Ascending aorta (tissue), 2 donors: ENCODE measurements around the gene COL1A2. TPM values are rescaled to one million over a fixed set of nuclear protein-coding genes. Genes with fewer than 3 reads are reported as not detected.

Experiments used
- DNase-seq, 2 donors: peaks; one replicate each; pipeline ENCODE4 v3.0.0-alpha.2; 2019; ENCODE audit warnings: low spot score in 2 of 2
- H3K27ac ChIP-seq, 2 donors: fragments of 200-600 bp; sonication (generic); one replicate each; pipeline ENCODE4 v1.5.1; 2016 to 2017; ENCODE audit warnings: mild to moderate bottlenecking in 1 of 2
- H3K27me3 ChIP-seq: fragments of 200-600 bp; sonication (generic); one replicate; pipeline ENCODE4 v1.5.1; 2017
- H3K36me3 ChIP-seq, 2 donors: fragments of 200-600 bp; sonication (generic); one replicate each; pipeline ENCODE4 v1.5.1; 2016
- H3K4me1 ChIP-seq, 2 donors: fragments of 200-600 bp; sonication (generic); one replicate each; pipeline ENCODE4 v1.5.1; 2016 to 2017; ENCODE audit warnings: mild to moderate bottlenecking in 1 of 2
- H3K4me3 ChIP-seq, 2 donors: fragments of 200-600 bp; sonication (generic); one replicate each; pipeline ENCODE4 v1.5.1; 2016 to 2017; ENCODE audit warnings: mild to moderate bottlenecking in 1 of 2
- H3K9me3 ChIP-seq, 2 donors: fragments of 200-600 bp; sonication (generic); one replicate each; pipeline ENCODE4 v1.5.1; 2016
- intact Hi-C: fragments of 100-400 bp; cut with DNase I; formaldehyde crosslinking; loops from one replicate; pipeline ENCODE4 v1.15.1; 2023
- total RNA-seq: library from RNA; depleted of rRNA; stranded (reverse); fragments of >200 nt; gene quantifications from one replicate; pipeline ENCODE4 v1.1.0, GENCODE V29; 2016
- TF ChIP-seq, protein P1 (sequence below), 3 experiments: fragments of 200-600 bp in 2 of 3; fragments of 450-650 bp in 1 of 3; sonication (generic) in 2 of 3; IDR thresholded peaks; one replicate each; pipeline ENCODE4 v1.5.1; 2016 to 2019; ENCODE audit warnings: antibody characterized with exemption in 3 of 3, mild to moderate bottlenecking in 1 of 3, moderate library complexity in 1 of 3

The COL1A2 gene
- total RNA-seq, 1 donor from 2014 or later = 692 TPM

DNA sequence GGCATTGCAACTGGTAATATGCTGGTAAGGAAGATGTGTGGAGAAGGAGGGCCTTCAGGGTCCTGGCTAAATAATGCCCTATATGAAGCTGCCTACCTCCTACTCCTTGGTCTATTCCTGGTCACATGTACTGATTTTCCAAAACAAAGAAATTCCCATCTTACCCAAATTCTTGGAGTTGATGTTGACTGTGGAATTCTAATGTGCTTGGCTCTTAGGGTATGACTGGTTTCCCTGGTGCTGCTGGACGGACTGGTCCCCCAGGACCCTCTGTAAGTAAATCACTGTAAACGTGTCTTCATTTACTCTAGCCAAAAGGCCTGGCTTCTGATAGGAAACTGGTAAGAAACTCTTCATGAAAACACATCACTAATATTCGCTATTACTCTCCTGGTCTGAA is 27.0 kb downstream of the COL1A2 start:
- intact Hi-C loops = no loop called here
- Histone ChIP-seq H3K4me3 (no peak overlapping the region), H3K4me1 (peaks cover 0 to 5% of the 10 kb centered on the region in 2 donors), H3K27me3 (no peaks in the 10 kb centered on the region), H3K36me3 (peaks cover 87 to 100% of the 10 kb centered on the region in 2 donors), H3K9me3 (no peaks in the 10 kb centered on the region), H3K27ac (peak overlapping the region; percentile 13 to 50)
- TF ChIP-seq, protein P1, sequence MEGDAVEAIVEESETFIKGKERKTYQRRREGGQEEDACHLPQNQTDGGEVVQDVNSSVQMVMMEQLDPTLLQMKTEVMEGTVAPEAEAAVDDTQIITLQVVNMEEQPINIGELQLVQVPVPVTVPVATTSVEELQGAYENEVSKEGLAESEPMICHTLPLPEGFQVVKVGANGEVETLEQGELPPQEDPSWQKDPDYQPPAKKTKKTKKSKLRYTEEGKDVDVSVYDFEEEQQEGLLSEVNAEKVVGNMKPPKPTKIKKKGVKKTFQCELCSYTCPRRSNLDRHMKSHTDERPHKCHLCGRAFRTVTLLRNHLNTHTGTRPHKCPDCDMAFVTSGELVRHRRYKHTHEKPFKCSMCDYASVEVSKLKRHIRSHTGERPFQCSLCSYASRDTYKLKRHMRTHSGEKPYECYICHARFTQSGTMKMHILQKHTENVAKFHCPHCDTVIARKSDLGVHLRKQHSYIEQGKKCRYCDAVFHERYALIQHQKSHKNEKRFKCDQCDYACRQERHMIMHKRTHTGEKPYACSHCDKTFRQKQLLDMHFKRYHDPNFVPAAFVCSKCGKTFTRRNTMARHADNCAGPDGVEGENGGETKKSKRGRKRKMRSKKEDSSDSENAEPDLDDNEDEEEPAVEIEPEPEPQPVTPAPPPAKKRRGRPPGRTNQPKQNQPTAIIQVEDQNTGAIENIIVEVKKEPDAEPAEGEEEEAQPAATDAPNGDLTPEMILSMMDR (IDR thresholded peaks at IDR 0.05) = no peak
- DNase-seq = no peak

DNA sequence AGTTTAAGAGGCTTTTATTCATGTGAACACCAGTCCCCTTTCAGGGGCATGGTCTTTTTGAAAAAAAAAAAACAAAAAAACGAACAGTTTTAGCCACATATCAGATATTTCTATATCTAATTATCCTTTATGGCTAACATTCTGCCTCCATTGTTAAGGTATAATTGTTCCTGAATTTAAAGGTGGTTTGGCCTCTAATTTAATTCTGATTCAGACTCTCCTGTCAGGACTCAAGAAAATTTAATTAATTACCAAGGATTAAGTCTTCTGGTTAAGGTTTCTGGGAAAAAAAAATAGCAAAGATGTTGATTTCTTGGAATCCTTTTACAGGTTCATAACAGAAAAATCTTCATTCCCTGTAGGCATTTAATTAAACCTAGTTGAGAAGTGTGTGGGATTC is 27.4 kb downstream of the COL1A2 start:
- DNase-seq = no peak
- Histone ChIP-seq H3K9me3 (no peaks in the 10 kb centered on the region), H3K4me3 (no peak overlapping the region), H3K4me1 (peaks cover 0 to 5% of the 10 kb centered on the region in 2 donors), H3K27ac (peak overlapping the region; percentile 13 to 42), H3K36me3 (peaks cover 89 to 100% of the 10 kb centered on the region in 2 donors), H3K27me3 (no peaks in the 10 kb centered on the region)
- TF ChIP-seq, protein P1 (IDR thresholded peaks at IDR 0.05) = no peak
- intact Hi-C loops = no loop called here

DNA sequence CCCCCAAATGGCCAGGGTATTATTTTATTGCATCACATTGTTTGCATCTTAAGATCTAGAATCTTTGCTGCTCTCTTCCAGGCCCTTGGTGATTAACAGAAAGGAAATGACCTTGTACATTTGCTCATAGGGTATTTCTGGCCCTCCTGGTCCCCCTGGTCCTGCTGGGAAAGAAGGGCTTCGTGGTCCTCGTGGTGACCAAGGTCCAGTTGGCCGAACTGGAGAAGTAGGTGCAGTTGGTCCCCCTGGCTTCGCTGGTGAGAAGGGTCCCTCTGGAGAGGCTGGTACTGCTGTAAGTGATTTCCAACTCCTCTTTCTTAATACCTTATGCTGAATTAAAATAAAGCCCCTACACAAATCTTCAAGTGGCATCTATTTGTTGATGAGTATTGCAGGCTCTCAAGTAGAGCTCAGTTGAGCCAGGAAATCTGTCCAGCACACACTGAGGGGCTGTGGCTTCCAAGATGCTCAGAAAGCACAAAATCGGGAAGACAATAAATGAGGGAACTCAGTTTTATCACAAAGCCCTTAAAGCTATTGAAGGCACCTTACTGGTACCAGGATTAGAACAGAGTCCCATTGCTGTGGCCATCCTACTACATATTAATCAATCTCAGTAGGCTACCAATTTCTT is 28.2 kb downstream of the COL1A2 start:
- Histone ChIP-seq H3K4me3 (no peak overlapping the region), H3K9me3 (no peaks in the 10 kb centered on the region), H3K4me1 (peaks cover 0 to 5% of the 10 kb centered on the region in 2 donors), H3K27ac (peak overlapping the region; percentile 42 to 73), H3K27me3 (no peaks in the 10 kb centered on the region), H3K36me3 (peaks cover 89 to 100% of the 10 kb centered on the region in 2 donors)
- no peak for DNase-seq
- intact Hi-C loops = no loop called here
- TF ChIP-seq, protein P1 (IDR thresholded peaks at IDR 0.05) = no peak

DNA sequence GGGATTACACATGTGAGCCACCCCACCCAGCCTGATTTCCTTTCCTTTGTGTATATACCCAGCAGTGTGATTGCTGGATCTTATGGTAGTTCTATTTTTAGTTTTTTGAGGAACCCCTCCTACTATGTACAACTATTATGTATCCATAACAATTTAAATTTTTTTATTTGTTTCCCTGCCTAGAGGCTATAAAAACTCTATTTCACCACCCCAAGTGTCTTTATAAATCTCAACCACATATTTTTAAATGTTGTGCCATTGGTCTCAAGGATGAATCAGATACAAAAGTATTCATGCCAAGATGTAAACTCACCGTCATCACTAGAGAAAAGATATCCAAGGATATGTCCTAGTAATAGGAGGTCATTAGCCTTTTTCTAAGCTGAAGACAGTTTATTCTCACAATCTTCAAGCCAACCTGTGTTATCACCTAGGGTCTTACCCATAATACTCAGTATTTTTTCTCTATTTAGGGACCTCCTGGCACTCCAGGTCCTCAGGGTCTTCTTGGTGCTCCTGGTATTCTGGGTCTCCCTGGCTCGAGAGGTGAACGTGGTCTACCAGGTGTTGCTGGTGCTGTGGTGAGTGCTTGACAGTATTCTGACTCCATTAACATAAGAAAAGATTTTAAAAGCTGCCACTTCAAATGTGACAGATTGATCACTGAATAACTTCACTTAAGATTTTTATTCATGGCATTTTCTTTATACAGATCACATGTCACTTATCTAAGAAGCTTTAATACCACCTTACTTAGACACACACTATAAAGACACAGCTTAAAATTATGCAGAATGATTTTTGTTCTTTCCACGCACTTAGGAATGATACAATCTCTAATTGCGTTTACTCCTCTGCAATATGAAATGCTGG is 29.4 kb downstream of the COL1A2 start:
- no peak for DNase-seq
- H3K27ac ChIP-seq = peak overlapping the region; percentile 42 to 73
- H3K4me3 ChIP-seq = no peak overlapping the region
- peaks cover 89 to 98% of the 10 kb centered on the region in 2 donors for H3K36me3 ChIP-seq
- H3K4me1 ChIP-seq = peaks cover 0 to 5% of the 10 kb centered on the region in 2 donors
- H3K27me3 ChIP-seq = no peaks in the 10 kb centered on the region
- no peaks in the 10 kb centered on the region for H3K9me3 ChIP-seq
- TF ChIP-seq, protein P1 (IDR thresholded peaks at IDR 0.05) = no peak
- intact Hi-C loops = no loop called here

DNA sequence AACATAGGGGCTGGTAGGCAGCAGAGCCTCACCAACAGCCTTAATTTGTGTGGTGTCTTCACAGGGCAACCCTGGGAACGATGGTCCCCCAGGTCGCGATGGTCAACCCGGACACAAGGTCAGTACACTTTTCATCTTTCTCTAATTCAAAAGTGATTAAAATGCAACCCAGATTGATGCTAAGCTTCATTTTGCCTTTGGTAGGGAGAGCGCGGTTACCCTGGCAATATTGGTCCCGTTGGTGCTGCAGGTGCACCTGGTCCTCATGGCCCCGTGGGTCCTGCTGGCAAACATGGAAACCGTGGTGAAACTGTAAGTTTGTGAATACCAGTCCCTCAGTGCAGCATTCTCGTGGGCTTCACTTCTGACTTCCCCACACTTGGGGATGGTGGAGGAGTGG is 30.9 kb downstream of the COL1A2 start:
- Histone ChIP-seq H3K36me3 (peaks cover 84 to 98% of the 10 kb centered on the region in 2 donors), H3K27ac (peak overlapping the region in 1 of 2 donors; percentile 32), H3K27me3 (no peaks in the 10 kb centered on the region), H3K4me3 (no peak overlapping the region), H3K4me1 (peaks cover 0 to 5% of the 10 kb centered on the region in 2 donors), H3K9me3 (no peaks in the 10 kb centered on the region)
- no peak for DNase-seq
- TF ChIP-seq, protein P1 (IDR thresholded peaks at IDR 0.05) = no peak
- intact Hi-C loops = no loop called here
